Measurements from ENCODE around the gene BLM.

DNA sequence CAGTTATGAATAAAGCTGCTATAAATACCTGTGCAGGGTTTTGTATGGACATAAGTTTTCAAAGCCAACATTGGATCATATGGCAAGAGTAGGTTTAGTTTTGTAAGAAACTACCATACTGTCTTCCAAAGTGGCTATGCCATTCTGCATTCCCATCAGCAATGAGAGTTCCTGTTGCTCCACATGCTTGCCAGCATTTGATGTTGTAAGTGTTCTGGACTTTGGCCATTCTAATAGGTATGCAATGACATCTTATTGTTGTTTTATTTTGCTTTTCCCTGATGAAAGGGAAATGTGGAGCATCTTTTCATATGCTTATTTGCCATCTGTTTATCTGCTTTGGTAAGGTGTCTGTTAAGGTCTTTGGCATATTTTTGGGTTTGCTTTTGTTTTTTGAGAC is 22.2 kb upstream of the BLM start:
- no peak for TF ChIP-seq EZH2 (IDR thresholded peaks at IDR 0.05; ENCODE audit: insufficient read depth, low read length)
- TF ChIP-seq, protein P1, sequence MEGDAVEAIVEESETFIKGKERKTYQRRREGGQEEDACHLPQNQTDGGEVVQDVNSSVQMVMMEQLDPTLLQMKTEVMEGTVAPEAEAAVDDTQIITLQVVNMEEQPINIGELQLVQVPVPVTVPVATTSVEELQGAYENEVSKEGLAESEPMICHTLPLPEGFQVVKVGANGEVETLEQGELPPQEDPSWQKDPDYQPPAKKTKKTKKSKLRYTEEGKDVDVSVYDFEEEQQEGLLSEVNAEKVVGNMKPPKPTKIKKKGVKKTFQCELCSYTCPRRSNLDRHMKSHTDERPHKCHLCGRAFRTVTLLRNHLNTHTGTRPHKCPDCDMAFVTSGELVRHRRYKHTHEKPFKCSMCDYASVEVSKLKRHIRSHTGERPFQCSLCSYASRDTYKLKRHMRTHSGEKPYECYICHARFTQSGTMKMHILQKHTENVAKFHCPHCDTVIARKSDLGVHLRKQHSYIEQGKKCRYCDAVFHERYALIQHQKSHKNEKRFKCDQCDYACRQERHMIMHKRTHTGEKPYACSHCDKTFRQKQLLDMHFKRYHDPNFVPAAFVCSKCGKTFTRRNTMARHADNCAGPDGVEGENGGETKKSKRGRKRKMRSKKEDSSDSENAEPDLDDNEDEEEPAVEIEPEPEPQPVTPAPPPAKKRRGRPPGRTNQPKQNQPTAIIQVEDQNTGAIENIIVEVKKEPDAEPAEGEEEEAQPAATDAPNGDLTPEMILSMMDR (IDR thresholded peaks at IDR 0.05; ENCODE audit: insufficient read depth, low read depth, low read length), result no peak

Data from astrocyte (in vitro differentiated cells and primary cell).